ENCODE results near the gene HK2.

- TF ChIP-seq CTCF (IDR thresholded peaks at IDR 0.05; ENCODE audit: low read length), result no peak
- no peak for TF ChIP-seq EZH2 (optimal IDR thresholded peaks at IDR 0.05; ENCODE audit: low read depth, low read length)
Measured at GRCh38 chr2:74834792-74835755, 1.1 kb downstream of the HK2 start.

All from MM.1S (cell line).